Osteocyte (in vitro differentiated cells): ENCODE data around the gene TTN. TPM values are rescaled to one million over a fixed set of nuclear protein-coding genes. Genes with fewer than 3 reads are reported as not detected.
A peak's percentile ranks its signal among the peaks of the same experiment; 100 is the strongest.

Experiments used
- DNase-seq: peaks from one replicate; pipeline ENCODE4 v3.0.0; 2021; ENCODE audit warnings: mixed read lengths; ENCODE audit not compliant: unreplicated experiment; ENCODE audit errors: extremely low spot score
- H3K27ac Mint-ChIP-seq: one replicate; pipeline ENCODE4 v1.8.0; 2021; ENCODE audit warnings: mild to moderate bottlenecking, mixed read lengths; ENCODE audit not compliant: unreplicated experiment
- H3K27me3 Mint-ChIP-seq: one replicate; pipeline ENCODE4 v1.8.0; 2021; ENCODE audit warnings: mixed read lengths; ENCODE audit not compliant: unreplicated experiment
- H3K36me3 Mint-ChIP-seq: one replicate; pipeline ENCODE4 v1.8.0; 2021; ENCODE audit warnings: mixed read lengths; ENCODE audit not compliant: unreplicated experiment
- H3K4me1 Mint-ChIP-seq: one replicate; pipeline ENCODE4 v1.8.0; 2021; ENCODE audit warnings: mixed read lengths; ENCODE audit not compliant: unreplicated experiment
- H3K4me3 Mint-ChIP-seq: one replicate; pipeline ENCODE4 v1.8.0; 2021; ENCODE audit warnings: mild to moderate bottlenecking, moderate library complexity, mixed read lengths; ENCODE audit not compliant: unreplicated experiment
- H3K9me3 Mint-ChIP-seq: one replicate; pipeline ENCODE4 v1.8.0; 2021; ENCODE audit warnings: mixed read lengths; ENCODE audit not compliant: unreplicated experiment
- CTCF ChIP-seq: fragments of 200-600 bp; sonication (generic); IDR thresholded peaks from 2 replicates; pipeline ENCODE4 v1.5.0; 2021; ENCODE audit warnings: antibody characterized with exemption, mild to moderate bottlenecking, moderate library complexity
- total RNA-seq: library from RNA; stranded (reverse); gene quantifications from 2 replicates; pipeline ENCODE4 v1.2.1, GENCODE V29; 2021

Gene TTN
- total RNA-seq, 1 donor from 2014 or later = not detected

DNA sequence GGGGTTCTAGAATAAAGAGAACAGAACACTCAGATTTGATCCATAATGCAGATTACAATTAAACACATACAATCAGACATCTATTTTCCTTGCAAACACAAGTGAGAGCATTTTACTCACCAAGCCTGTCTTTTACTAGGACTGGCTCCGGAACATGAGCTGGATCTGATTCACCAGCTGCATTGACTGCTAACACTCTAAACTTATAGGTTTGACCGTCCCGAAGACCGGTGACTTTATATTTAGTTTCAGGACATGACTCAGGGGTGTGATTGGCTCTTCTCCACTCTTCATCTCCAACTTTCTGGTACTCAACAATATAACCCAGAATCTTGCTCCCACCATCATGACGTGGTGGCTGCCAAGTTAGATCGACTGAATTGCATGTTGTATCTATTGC, 214.6 kb downstream of the TTN start:
- no peaks in the 10 kb centered on the region for H3K27me3 Mint-ChIP-seq

DNA sequence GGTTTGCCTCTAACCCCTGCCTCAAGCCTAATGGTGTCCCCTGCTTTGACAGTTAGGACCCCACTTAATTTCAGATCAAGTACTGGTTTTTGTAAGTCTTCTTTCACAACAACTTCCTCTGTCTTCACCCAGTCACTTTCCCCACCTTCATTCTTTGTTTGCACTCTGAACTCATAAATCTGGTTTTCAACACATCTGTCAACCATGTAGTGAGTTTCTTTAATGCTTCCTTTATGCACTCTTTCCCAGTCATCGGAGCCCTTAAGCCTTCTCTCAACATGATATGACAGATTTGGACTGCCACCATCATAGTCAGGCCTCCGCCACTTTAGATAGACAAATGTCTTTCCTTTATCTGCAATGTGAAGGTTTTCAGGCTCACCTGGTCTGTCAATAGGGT, 217.9 kb downstream of the TTN start:
- no peaks in the 10 kb centered on the region for H3K4me1 Mint-ChIP-seq
- no peak for TF ChIP-seq CTCF
- no peak overlapping the region for H3K27ac Mint-ChIP-seq
- H3K27me3 Mint-ChIP-seq = no peaks in the 10 kb centered on the region
- peaks cover 29% of the 10 kb centered on the region for H3K36me3 Mint-ChIP-seq
- DNase-seq = no peak
- peaks cover 11% of the 10 kb centered on the region for H3K9me3 Mint-ChIP-seq
- H3K4me3 Mint-ChIP-seq = no peak overlapping the region

More for the DNA sequence above, 214.6 kb downstream of the TTN start:
- no peaks in the 10 kb centered on the region for H3K4me1 Mint-ChIP-seq
- TF ChIP-seq CTCF = no peak
- H3K4me3 Mint-ChIP-seq = no peak overlapping the region
- DNase-seq = no peak
- H3K9me3 Mint-ChIP-seq = peaks cover 11% of the 10 kb centered on the region
- peaks cover 33% of the 10 kb centered on the region for H3K36me3 Mint-ChIP-seq
- no peak overlapping the region for H3K27ac Mint-ChIP-seq

DNA sequence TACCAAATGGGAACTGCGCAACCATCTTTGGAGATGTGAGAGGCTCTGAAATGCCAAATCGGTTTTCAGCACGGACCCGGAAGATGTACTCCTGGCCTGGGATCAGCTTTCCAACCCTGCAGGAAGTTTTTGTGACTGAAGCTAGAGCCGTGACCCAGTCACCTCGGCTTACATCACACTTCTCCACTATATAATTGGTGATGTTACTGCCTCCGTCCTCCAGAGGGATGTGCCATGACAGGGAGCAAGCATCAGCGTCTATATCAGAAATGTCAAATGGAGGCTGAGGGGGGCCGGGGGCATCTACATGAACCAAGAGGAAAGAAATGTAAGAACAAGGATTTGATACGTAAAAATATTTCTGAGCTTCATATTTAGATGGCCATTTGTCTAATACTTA, 222.6 kb downstream of the TTN start:
- peaks cover 19% of the 10 kb centered on the region for H3K36me3 Mint-ChIP-seq
- peaks cover 4% of the 10 kb centered on the region for H3K9me3 Mint-ChIP-seq
- peak; percentile 59 for DNase-seq
- peaks cover 3% of the 10 kb centered on the region for H3K4me1 Mint-ChIP-seq
- H3K27ac Mint-ChIP-seq = no peak overlapping the region
- no peaks in the 10 kb centered on the region for H3K27me3 Mint-ChIP-seq
- no peak for TF ChIP-seq CTCF
- H3K4me3 Mint-ChIP-seq = no peak overlapping the region

GRCh38 chr2:178579006-178579405, 228.2 kb downstream of the TTN start:
- no peaks in the 10 kb centered on the region for H3K27me3 Mint-ChIP-seq
- no peak overlapping the region for H3K4me3 Mint-ChIP-seq
- no peaks in the 10 kb centered on the region for H3K9me3 Mint-ChIP-seq
- peaks cover 3% of the 10 kb centered on the region for H3K4me1 Mint-ChIP-seq
- no peak overlapping the region for H3K27ac Mint-ChIP-seq
- no peak for TF ChIP-seq CTCF
- no peak for DNase-seq
- H3K36me3 Mint-ChIP-seq = peaks cover 44% of the 10 kb centered on the region

- Mint-ChIP-seq H3K27ac (no peak overlapping the region), H3K9me3 (peaks cover 3% of the 10 kb centered on the region), H3K36me3 (peaks cover 64% of the 10 kb centered on the region), H3K4me3 (no peak overlapping the region), H3K27me3 (no peaks in the 10 kb centered on the region), H3K4me1 (no peaks in the 10 kb centered on the region)
- TF ChIP-seq CTCF = no peak
- no peak for DNase-seq
Measured at GRCh38 chr2:178574789-178575188, 232.4 kb downstream of the TTN start.
